ENCODE results near the gene WDR31.

Gene WDR31

GRCh38 chr9:113293285-113293878, 46.7 kb downstream of the WDR31 start:
- DNase-seq (ENCODE audit: low spot score) = no peak
- Histone ChIP-seq H3K4me3 (no peak overlapping the region), H3K27ac (no peak overlapping the region)
- no peak for TF ChIP-seq CTCF (IDR thresholded peaks at IDR 0.05)

- DNase-seq (ENCODE audit: low spot score) = no peak
- no peak for TF ChIP-seq CTCF (IDR thresholded peaks at IDR 0.05)
- H3K4me3 ChIP-seq = no peak overlapping the region
- H3K27ac ChIP-seq = no peak overlapping the region
Measured at GRCh38 chr9:113290052-113290607, 49.9 kb downstream of the WDR31 start.

- H3K27ac ChIP-seq = no peak overlapping the region
- TF ChIP-seq CTCF (IDR thresholded peaks at IDR 0.05) = no peak
- no peak for DNase-seq (ENCODE audit: low spot score)
- no peak overlapping the region for H3K4me3 ChIP-seq
Measured at GRCh38 chr9:113289091-113289490, 51.0 kb downstream of the WDR31 start.

GRCh38 chr9:113281356-113281755, 58.7 kb downstream of the WDR31 start:
- H3K27ac ChIP-seq = no peak overlapping the region
- no peak overlapping the region for H3K4me3 ChIP-seq
- DNase-seq (ENCODE audit: low spot score) = no peak
- no peak for TF ChIP-seq CTCF (IDR thresholded peaks at IDR 0.05)

DNA sequence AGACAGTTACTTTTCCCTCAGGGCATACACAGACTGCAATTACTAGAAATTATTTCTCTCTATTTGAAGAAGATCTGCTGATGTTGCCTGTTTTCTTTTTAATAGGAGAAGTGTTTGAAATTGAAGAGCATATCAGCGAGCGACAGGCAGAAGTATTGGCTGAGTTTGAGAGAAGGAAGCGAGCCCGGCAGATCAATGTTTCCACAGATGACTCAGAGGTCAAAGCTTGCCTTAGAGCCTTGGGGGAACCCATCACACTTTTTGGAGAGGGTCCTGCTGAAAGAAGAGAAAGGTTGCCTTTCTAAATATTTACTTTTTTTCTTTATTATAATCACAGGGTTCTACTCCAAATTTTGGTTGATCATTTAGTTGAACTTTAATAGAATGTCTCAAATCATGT, 61.2 kb downstream of the WDR31 start:
- DNase-seq (ENCODE audit: low spot score) = no peak
- TF ChIP-seq CTCF (IDR thresholded peaks at IDR 0.05) = no peak
- Histone ChIP-seq H3K27ac (no peak overlapping the region), H3K4me3 (no peak overlapping the region)

- DNase-seq (ENCODE audit: low spot score) = peak; percentile 99
- TF ChIP-seq CTCF (IDR thresholded peaks at IDR 0.05) = no peak
- H3K4me3 ChIP-seq = peak within 1 kb of the TSS; percentile 92
- peak within 1 kb of the TSS; percentile 92 to 97 for H3K27ac ChIP-seq
Measured at GRCh38 chr9:113275157-113276131, 64.6 kb downstream of the WDR31 start, which contains the start of the genes CDC26 and PRPF4. CDC26 (minus strand) TSS chr9:113275572; CDS start chr9:113272507, 3,065 bp downstream. PRPF4 (plus strand) TSS chr9:113275658; CDS start chr9:113275744, 86 bp downstream.
